Activated CD4-positive, CD25-positive, alpha-beta regulatory T cell (primary cell): ENCODE measurements around the gene RBM43.
"Not testable (repeated sequence)": the region's sequence is repeated elsewhere in the genome, so short reads cannot be mapped to it uniquely, and the experiment has no call there.

Source experiments
- DNase-seq, 4 experiments: peaks; one replicate each; lab custom pipeline; 2025; lab: John Stamatoyannopoulos, UW

RBM43 gene

DNA sequence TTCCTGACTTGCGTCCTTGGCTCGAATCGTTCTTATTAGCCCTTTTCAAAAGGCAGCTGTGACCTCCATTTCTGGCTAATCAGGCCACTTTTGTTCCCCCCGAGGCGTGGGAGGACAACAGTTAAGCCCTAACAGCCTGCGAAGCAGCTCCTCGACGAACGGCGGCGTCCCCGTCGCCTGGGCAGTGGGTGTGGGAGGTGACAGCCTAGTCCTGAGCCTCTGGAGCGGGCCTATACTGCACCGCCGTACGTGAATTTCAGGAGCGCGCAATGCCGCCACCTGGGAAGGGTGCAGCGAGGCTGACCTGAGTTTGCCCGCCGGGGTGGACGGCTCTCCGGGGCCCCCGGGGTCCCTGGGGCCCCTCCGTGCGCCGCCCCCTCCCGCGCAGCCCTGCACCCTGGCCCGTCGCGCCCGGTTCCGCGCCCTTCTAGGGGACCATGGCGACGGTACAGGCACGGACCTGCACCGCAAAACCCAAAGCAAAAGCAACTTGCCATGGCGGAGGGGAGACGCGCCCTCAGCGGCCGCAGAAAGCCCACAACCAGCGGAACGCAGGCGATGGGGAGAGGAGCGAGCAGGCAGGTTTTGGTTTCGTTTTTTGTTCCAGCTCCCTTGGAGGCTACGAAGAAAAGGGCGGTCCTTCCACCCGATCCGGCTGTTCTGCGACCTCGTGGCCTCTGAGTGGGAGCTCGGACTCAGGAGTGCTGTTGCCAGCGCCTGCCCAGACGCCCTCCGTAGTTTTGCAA is at the start of gene RBM43:
TSS of gene RBM43 (minus strand) at position 633 of the 746 bp plus-strand sequence. CDS start at position 497, 136 bp downstream.
- DNase-seq: peak; percentile 37 to 66 (median 57)

DNA sequence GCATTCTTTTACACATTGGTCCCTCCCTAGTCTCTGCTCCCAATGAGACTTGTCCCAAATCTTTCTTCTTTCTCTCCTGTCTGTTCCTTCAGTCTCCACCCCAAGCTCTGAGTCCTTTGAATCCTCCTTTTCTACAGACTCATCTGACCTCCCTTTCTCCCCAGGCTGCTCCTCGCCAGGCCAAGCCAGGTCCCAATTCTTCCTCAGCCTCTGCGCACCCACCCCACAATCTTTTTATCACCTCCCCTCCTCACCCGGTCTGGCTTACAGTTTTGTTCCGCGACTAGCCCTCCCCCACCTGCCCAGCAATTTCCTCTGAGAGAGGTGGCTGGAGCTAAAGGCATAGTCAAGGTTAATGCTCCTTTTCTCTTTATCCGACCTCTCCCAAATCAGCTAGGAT is 48.6 kb upstream of the RBM43 start:
- not testable (repeated sequence) for DNase-seq

DNA sequence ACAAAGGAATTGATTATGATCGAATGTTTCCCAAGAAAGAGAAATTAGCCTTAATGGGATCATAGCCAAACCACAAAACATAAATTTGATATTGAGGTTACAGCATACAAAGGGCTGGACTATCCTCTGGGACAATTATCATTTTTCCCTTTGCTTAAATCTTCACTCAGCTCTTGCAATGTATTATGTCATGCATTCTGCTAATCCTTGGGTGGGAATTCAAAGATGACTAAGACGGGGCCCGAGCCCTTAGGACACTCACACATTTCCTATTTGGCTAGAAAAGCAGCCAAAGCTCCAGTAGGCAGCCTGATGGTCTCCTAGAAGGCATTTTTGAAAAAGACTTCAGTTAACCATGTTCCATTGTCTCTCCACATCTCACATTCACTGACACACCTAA is 45.0 kb upstream of the RBM43 start:
- DNase-seq: no peak

DNA sequence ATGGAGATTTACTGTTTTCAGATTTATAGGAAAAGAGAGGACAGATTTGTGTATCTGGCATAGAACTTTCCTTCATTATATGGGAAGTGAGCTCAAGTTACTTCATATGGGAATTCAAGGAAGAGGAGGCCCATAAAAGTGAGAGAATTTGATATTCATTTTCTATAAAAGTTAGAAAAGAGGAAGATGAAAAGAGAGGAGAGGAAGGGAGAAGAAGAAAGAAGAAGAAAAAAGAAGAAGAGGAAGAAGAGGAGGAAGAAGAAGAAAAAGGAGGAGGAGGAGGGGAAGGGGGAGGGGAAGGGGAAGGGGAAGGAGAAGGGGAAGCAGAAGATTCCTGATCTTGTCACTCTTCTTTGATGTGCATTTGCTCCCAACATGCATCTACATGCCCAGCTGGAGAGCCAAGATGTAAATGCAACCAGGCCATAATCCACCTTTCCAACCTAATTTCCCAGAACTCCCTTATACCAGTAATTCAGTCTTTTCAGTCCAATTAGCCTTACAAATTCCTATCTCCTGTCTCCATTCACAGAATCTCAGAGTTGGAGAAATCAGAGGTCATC is 43.5 kb upstream of the RBM43 start:
- no peak for DNase-seq

DNA sequence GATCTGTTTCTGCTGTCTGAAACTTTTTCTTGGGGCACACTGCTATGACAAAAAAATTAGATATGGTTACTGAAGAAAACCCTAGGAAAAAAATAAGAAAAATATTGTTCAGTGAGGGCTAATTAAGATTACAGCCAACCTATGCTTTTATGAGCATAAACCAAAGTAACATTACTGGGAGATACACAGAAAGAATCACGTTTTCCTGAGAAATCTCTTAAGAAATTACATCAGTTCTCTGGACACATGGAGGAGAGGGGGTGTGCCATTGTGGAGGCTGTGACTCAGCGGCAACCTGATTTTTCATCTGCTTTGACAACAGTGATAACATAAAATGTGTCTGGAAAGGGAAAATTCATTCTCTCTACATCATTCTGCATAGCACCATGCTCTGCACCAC is 41.2 kb upstream of the RBM43 start:
- no peak for DNase-seq

DNA sequence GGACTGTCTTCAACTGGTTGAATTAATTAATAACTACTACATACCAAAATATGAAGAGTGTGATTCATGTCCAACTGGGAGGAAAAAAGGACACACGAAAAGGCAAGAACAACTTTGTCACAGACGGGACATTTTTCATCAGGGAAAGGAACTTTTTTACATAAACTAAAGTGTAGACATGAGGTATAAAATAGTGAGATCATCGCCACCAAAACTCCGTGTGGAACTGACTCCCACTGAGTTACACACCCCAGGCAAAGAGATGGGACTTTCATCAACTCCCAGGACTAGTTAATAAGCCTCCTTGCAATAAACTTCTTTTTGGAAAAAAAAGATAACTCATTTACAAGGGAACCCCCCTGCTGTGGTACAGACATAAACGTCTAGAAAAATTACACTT is 40.7 kb upstream of the RBM43 start:
- DNase-seq: no peak

DNA sequence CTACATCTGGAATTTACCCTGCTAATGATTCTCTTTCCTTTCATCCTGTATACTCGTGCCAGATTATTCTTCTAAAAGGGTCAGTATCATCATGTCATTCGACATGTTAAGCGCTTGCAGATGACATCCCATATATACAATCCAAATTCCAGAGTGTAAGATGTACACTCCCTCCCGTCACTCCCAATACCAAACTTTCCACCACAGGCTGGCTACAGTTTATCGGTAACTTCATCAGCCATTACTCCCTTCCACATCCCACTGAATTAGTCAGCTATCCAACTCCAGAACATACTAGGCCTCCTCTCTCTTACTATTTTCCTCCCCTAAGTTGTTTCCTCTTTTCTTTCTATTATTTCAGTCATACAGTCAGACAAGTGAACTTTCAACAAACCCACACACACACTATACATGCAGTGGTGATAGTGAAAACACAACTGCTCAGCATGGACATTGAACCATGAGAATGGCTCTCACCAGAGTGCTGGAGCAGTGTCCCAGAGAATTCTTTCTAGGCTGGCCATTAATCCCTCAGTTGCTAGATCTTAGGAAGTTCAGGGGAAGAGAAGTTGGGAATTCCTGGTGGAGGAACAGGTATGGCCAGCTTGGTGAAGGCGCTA is 38.4 kb upstream of the RBM43 start:
- DNase-seq: no peak

DNA sequence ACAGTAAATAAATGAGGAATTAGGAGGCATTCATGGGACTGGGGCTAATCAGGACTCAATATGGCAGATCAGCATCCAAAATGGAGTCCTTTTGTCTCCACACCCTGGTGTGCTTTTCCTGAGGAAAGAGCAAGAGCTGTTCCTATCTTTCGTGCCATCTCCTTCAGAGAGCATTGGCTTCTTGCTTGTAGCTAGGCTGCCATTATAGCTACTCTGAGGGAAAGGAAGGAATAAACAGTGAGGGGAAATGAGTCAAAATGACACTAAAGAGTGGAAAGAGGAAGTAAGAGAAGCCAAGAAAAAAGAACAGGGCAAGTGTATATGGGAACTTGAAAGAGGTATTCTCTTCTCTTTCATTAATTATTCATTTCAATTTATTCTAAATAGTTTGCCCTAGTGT is 36.2 kb upstream of the RBM43 start:
- no peak for DNase-seq

DNA sequence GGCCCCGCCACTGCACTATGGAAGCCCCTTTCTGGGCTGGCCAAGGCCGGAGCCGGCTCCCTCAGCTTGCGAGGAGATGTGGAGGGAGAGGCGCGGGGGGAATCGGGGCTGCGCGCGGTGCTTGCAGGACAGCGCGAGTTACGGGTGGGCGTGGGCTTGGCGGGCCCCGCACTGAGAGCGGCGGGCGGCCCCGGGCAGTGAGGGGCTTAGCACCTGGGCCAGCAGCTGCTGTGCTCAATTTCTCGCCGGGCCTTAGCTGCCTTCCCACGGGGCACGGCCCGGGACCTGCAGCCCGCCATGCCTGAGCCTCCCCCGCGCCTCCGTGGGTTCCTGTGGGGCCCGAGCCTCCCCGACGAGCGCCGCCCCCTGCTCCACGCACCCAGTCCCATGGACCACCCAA is 34.3 kb upstream of the RBM43 start:
- not testable (repeated sequence) for DNase-seq

DNA sequence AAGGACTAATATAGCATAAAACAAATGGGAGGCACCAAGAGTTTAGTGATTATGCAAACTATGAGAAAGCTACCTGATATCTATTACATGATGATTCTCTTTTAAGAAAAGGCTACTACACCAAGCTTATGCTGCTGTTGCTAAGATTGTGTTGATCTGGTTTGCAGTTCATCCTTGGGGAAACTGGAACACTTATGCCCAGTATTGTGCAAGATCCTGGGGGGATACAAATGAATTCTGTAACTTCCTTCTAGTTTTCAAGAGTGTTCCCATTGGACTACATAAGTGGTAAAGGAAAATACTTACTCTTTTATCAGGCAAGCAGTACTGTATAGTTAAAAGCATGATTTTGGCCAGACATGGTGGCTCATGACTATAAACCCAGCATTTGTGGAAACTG is 30.9 kb upstream of the RBM43 start:
- DNase-seq: no peak

DNA sequence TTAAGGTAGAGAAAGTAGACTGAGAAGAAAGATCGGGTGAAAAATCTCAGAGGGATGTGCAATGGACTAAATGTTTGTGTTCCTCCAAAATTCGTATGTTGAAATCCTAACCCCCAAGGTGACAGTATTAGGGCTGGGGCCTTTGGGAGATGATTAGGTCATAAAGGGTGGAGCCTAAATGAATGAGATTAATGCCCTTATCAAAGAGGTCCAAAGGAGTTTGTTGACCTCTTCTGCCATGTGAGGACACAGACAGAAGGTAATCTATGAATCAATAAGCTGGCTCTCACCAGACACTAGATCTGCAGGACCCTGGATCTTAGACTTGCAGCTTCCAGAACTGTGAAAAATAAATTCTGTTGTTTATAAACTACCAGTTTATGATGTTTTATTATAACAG is 30.5 kb upstream of the RBM43 start:
- DNase-seq: no peak

DNA sequence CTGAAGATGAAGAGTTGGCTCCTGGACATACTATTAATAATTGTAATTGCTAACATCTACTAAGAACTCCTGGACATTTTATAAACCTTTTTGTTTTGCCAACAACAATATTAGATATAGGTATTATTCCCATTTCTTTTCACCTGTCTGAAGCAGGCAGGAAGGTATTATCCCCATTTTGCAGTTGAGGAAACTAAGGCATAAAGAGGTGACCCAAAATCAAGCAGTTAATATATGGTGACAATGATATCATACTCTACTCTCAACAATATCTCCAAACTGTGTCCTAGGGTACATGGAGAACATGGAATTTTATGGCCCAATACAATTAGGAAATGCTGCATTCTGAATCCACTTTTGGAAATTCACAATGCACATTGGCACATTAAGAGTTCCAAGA is 29.6 kb upstream of the RBM43 start:
- no peak for DNase-seq

DNA sequence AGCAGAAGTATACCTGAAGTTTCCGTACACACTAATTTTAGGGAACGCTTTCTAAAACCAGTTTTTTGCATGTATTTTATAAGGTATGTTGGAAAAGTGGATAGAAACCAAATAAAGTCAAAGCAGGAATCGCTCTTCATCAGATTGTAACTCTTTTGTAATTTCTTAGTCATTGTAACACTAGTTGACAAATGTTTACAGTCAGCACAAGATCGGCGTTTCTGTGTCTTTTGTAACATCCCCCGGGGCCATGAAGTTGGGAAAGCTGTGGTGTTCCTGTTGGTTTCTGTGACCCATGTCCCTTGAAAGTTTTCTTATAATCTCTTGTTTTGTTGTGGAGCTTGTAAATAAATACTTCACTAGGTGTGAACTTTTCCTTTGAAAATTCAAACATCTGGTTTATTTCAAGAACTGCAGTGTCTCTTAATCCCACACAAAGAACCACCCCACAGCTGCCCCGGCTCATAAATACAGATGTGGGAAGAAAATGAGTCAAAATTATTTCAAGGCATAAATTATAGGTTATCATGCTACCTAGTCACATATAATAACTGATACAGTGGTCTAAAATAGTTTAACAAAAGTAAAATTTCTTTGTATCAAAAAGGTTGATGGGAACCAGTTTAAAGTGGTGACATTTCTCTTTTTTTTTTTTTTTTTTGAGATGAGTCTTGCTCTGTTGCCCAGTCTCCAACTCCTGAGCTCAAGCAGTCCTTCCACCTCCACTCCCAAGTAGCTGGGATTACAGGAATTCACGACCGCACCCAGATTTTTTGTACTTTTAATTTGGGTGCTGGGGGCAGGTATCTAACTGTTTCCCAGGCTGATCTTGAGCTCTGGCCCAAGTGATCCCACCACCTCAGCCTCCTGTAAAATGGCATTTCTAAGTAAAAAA is 28.6 kb upstream of the RBM43 start:
- peak in 1 of 4 experiments; percentile 9 for DNase-seq

DNA sequence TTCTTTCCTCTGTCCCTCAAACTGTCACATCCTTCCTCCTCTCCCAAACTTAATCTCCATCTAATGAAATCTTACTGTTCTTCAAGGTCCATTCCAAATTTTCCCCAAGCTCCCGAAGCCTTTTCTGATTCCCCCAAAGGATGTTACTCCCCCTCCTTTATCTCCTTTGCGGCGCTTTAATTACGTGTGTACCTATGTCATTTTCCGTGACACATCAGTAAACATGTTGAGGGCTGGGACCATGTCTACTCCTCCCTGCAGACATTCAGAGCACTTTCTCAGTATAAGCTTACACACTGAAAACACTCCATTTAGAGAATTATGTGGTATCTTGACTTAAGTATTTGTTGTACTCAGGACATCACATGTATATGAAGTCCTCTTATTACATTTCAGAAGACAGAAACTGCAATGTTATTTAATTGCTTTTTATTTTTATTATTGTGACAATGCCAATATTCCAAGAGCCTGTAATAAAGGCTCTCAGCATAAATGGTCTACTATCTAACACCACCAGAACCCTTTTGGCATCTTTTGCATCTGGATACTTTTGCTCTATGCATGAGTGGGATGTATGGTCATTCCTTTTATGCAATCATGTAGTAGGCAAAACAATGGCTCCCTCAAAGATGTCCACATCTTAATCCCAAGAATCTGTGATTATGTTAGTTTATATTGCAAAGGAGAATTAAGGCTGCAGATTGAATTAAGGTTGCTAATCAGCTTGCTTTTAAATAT is 26.0 kb upstream of the RBM43 start:
- DNase-seq: no peak

DNA sequence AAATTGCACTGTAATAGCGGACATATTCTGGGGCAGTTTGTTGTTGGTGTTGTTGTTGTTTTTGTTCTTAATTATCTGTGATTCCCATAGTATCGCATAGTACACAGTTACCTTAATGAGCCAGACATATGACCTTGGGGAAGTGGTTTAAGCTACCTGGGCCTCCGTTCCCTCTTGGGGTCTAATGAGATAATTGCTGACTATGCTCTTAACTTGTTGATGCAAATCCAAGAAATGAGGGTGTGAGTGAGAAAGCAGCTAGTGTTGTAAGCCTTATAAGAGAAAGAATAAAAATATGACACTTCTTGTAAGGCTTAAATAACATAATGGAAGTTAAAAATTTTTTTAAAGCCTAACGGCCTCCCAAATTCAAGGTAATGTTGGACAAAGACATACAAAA is 20.7 kb upstream of the RBM43 start:
- no peak for DNase-seq

DNA sequence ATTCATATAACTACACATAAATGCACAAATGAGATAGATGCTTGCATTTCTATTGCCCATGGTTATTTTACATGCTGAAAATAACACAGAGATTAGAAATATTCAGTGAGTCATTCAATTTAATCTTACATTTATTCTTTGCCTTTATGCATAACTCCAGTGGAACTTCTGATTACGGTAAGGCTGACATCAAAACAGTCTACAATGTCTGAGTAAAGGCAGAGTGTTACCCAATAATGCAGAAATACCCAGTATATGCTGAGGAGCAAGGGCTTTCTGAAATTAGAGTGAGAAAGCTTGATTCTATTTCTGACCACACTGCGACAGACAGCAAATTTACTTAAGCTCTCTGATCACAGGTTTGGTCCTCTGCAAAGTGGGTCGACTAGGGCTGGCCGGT is 18.6 kb upstream of the RBM43 start:
- no peak for DNase-seq

DNA sequence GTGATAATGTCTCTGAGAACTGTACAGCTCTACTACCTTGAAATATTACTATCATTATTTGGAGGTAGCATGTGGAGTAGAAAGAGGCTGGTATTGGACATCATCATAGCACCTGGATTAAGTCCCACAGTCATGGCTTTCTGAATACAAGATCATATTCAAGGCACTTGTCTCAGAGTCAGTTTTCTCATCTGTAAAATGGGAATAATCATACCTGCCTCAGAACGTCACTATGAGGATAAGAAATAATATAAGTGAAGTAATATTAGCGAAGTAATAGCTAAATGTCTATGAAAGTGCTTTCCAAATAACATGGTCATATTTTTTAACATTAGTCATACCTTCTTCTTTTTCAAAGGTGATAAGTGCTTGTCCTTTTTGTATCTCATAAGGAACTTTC is 16.8 kb upstream of the RBM43 start:
- no peak for DNase-seq

DNA sequence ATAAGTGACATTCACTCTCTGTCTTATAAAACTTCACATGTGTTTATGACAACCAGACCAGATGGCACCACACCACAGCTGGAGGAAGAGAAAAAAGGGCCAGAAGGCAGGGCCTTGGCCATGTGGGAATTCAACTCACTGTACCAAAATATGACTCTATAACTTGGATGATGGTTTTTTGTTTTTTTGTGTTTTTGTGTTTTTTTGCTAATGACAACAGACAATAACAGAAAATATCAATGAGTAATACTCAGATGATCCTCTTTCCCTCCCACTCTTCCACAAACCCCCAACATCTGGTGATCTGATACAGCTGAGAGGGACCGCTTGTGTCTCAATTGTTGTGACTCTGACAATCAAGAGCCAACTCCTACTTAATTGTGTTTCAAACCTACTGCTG is 15.4 kb upstream of the RBM43 start:
- no peak for DNase-seq

DNA sequence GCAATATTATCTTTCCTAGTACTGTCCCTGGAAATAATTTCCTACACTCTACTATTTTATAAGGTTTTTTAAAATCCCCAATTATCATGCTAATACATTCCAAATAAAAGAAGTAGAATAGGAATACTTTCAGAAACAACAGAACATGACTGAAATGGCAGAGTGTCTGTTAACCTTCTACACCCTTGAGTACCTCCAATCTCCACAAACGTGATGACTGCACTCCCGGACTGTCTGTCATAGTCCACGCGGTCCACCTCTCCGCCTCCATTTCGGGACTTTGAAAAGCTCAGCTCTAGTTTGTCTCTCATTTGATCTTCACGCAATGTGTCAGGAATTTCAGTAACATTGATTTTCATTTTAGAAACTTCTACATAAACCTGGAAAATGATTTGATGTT is 13.6 kb upstream of the RBM43 start:
- no peak for DNase-seq

DNA sequence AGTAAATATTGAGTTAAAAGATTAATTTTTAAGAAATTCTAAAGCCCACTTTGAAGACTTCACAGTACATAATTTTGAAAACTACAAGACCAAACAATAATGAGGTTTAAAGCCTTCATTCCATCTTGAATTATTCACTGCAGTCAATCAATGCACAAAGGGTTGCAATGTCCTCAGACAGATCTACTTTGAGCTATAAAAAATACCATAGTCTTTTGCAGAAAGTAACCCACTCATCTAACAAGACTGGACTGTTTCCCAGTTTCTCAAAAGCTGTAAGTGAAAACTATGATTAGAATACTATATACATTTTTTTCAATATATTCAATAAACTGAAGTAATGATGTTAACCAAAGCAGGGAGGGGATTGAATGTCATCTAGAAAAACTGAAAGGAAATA is 10.2 kb upstream of the RBM43 start:
- no peak for DNase-seq

DNA sequence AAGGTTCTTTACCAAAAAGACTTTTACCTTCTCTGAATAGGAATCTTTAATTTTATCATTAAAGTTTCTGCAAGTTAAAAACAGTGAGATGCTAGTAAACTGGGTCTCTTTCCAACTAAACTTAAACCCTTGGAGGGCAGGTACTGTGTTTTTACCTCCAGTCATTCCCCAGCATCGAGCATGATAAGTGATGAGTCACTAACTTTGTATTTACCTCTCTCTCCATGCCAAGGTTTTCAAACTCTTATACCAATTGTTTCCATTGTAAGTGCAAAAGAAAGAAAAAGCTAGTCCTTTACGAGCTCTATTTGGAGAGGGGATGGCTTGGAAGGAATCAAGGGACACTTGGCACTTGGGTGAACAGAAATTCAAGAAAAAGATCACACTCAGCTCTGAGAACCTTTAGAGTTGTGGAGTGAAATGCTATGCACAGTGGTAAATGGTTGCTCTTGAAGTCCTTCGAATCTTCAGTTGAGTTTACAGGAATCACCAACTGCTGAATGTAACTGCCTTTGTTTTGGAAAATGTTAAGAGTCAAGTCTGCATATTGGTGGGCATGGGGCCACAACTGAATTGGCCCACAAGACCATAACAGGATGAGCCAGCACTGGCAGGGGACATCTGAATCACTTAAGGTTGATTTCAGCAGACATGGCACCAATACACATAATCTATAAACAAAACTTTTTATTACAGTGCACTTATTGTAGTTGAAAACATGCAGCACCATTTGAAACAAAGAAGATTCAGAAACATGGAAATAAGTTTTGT is 8.3 kb upstream of the RBM43 start:
- DNase-seq: no peak
